ENCODE measurements around the gene MARCKS.
A peak's percentile ranks its signal among the peaks of the same experiment; 100 is the strongest.

MARCKS gene

DNA sequence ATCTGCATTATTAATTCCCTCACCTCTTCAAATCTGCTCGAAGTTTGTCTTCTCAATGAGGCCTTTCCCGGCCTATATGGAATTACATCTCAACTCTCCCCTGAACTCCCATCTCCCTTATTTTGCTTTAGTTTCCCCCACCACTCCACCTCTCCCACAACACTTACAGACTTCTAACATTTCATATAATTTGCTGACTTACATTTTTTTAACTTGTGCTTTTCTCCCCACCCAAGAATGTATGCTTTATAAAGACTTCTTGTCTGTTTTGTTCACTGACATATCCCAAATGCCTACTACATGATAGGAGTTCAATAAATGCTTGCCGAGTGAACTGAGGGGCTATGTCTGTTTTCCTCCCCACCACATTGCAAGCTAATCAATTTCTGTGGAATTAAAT is 3.9 kb upstream of the MARCKS start:
- no peak for DNase-seq (ENCODE audit: low spot score)

DNA sequence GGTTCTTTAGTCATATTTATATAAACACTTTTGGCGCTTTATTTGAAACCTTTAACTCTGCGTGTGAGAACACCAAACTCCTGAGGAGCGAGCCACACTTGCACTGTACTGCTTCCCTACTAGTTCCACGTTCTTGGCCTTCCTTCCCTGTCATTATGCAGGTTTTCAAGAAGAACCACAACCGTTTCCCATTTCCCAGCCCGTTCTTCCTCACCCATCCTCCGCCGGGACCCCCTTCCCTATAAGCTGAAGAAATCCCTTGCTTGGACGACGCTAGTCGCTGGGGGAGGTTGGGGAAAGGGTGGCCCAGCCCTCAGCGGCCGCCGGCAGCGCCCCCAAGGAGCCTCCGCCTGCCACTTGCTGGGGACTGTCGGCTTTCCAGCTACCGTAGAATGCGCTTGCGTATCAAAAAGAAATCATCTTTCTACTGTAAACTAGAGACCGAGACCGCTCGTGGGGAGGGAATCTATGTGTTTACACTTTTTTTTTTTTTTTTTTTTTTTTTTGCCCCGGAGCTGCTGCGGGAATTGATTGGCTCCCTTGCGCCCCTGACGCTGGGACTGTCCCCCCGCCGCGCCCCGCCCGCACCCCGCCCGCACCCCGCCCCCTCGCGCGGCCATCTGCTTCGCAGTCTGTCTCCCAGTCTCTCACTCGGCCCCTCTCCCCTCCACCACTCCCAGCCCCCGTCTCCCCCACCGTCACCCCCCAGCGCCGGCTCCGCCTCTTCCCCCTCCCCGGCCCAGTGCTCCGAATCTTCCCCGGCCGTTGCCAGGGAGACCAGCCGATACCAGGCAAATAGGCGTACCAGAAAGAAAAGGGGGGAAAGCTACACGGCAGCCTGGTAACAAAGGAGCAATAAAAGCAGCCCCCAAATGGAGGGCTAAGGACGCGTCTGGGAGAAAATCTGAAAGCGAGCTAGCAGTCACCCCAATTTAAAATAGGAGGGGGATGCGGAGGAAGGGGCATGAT is 2.3 kb upstream of the MARCKS start:
- no peak for DNase-seq (ENCODE audit: low spot score)

DNA sequence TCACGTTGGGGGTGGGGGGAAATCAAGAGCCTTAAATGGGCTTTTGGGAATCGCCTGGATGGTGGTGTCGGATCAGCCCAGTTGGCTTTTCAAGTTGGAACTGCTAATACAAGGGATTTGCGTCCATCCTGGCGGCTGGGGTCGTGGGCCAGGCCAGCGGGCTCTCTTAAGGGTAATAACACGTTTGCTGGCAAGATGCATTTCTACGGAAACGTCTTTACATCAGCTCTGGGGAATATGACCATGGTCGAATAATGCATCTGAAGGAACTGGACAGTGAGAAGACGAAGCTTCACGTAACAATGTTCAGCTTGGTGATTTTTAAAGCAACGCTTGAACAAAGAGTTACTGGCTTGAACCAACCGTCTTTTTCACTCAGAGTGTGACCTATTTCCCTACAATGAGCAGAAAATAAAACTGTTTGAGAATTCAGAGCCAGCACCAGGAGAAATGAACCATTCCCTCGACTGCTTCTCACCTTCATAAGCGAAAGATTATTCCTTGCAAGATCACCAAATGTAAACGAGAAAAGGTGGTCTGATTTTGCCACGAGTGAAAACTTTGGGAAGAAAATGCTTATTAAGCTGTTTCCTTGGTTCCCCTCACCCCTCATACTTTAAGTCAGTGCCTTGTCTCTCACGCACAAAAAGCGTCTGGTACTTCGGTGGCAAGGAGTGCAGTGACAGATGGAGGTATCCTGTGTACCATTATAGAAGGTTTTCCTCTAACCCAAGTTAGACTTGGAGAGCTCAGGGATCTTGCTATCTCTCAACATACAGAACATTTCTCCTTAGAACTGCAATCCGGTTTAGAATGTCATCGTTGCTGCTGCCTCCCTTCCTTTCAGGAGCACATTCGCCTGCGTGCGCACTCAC is 1.4 kb upstream of the MARCKS start:
- DNase-seq (ENCODE audit: low spot score): no peak

DNA sequence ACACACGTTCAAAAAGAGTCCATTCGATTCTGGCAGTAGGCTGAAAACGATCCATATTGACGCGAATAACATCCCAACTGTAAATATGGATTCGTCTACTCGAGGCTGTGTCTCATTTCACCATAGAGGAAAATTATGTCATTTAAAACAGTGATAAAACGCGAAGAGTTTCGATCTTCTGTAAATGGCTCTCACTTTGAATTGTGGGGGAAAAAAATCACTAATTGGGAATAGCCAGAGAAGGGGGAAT is 845 bp upstream of the MARCKS start:
- DNase-seq (ENCODE audit: low spot score): no peak

DNA sequence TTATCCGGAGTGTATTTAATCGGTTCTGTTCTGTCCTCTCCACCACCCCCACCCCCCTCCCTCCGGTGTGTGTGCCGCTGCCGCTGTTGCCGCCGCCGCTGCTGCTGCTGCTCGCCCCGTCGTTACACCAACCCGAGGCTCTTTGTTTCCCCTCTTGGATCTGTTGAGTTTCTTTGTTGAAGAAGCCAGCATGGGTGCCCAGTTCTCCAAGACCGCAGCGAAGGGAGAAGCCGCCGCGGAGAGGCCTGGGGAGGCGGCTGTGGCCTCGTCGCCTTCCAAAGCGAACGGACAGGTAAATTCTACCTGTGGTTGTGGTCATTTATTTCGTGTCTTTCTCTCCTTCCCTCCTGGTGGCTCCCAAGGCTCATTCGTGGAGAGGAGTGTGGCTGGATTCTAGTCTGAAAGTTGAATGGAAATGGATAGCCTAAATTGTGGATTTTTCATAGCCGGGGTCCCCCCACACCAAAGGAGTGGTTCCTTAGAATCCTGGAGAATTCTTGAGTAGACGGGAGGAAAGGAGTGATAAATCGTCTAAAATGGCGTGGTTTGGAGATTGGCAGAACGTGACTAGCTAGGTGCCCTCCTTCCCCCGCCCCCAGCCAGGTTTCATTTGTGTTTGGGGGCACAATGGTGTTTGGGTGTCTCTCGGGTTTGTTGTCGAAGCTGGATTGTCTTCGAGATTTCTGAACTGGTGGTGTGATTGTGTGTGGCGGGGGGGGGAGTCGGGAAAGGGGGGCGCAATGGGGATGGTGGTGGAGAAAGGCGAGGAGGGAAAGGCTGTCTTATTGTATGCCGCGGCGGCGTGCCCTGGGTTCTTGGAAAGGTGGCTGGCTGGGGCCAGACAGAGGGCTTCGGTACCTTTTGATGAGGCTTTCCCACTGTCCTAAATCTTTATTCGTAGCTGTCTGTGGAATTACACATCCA is 673 bp downstream of the MARCKS start:
- no peak for DNase-seq (ENCODE audit: low spot score)

DNA sequence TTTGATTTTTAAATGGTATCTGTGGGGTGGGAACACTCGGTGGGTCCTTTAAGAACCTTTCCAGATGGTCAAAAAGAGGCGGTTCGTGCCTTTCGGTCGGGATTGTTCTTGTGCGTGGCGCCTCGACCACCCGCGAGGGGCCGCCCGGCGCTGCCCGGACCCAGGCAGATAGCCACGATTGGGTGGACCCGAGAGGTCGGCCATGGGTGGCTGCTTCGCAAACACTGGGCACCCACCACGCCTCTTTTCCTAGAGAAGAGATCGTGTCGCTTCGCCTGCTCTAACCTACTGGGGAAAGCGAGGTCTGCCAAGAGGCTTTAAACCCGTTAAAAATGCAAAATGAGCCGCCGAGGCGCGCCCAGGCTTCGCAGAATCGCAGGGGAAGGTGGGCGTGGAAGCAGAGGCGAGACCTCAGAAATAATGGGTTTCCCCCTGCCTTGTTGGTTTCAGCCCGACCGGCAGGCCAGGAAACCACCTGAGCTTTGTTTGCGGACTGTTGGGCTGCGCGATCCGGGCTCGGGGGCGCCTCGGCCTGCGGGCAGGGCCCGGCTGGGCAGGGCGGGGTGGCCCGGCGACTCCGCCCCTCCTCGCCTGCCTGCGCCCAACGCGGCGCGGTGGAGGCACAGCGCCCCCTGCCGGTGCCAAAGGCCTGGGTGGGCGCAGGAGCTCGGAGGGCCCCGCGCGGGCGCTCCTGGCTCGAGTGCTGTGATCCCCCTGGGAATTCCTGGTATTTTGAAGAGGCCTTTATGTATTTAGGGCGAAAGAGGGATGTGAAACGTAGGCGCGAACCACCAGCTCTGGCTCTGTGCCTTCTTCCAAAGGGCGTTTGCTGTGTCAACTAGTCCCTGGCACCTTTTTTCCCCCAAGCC is 1.6 kb downstream of the MARCKS start:
- DNase-seq (ENCODE audit: low spot score): peak; percentile 68

DNA sequence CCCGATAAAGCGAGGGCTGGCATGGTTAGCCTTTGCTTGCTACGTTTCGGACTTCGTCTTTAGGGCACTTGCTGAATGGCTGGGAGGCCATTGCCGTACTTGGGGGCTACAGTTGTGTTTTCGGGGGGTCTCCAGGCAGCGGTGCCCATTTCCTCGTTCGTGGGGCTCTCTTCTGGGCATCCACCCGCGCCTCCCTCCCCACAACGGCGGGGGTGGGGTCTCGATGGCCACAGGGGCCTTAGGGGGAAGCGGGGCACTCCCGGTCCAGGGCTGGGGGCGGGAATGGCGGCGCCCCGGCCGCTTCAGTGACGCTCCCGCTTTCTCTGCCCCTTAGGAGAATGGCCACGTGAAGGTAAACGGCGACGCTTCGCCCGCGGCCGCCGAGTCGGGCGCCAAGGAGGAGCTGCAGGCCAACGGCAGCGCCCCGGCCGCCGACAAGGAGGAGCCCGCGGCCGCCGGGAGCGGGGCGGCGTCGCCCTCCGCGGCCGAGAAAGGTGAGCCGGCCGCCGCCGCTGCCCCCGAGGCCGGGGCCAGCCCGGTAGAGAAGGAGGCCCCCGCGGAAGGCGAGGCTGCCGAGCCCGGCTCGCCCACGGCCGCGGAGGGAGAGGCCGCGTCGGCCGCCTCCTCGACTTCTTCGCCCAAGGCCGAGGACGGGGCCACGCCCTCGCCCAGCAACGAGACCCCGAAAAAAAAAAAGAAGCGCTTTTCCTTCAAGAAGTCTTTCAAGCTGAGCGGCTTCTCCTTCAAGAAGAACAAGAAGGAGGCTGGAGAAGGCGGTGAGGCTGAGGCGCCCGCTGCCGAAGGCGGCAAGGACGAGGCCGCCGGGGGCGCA is 2.4 kb downstream of the MARCKS start:
- no peak for DNase-seq (ENCODE audit: low spot score)

DNA sequence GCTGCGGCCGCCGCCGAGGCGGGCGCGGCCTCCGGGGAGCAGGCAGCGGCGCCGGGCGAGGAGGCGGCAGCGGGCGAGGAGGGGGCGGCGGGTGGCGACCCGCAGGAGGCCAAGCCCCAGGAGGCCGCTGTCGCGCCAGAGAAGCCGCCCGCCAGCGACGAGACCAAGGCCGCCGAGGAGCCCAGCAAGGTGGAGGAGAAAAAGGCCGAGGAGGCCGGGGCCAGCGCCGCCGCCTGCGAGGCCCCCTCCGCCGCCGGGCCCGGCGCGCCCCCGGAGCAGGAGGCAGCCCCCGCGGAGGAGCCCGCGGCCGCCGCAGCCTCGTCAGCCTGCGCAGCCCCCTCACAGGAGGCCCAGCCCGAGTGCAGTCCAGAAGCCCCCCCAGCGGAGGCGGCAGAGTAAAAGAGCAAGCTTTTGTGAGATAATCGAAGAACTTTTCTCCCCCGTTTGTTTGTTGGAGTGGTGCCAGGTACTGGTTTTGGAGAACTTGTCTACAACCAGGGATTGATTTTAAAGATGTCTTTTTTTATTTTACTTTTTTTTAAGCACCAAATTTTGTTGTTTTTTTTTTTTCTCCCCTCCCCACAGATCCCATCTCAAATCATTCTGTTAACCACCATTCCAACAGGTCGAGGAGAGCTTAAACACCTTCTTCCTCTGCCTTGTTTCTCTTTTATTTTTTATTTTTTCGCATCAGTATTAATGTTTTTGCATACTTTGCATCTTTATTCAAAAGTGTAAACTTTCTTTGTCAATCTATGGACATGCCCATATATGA is 3.2 kb downstream of the MARCKS start:
- DNase-seq (ENCODE audit: low spot score): no peak

DNA sequence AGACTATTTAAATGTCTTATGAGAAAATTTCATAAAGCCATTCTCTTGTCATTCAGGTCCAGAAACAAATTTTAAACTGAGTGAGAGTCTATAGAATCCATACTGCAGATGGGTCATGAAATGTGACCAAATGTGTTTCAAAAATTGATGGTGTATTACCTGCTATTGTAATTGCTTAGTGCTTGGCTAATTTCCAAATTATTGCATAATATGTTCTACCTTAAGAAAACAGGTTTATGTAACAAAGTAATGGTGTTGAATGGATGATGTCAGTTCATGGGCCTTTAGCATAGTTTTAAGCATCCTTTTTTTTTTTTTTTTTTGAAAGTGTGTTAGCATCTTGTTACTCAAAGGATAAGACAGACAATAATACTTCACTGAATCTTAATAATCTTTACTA is 5.0 kb downstream of the MARCKS start:
- DNase-seq (ENCODE audit: low spot score): no peak

DNA sequence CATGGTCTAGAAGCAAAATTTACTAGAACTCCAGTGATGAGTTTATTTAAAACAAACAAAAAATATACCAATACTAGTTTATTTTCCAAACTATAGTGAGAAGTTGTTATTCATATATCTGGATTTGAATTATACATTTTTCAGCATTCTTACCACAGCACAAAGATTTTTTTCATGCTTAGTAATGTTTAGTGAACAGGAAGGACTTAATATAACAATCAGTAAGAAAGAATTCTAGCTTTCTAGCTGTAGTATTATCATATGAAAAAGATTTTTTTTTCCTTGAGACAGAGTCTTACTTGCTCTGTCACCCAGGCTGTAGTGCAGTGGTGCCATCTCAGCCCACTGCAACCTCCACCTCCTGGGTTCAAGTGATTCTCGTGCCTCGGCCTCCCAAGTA is 13.8 kb downstream of the MARCKS start:
- DNase-seq (ENCODE audit: low spot score): no peak

DNA sequence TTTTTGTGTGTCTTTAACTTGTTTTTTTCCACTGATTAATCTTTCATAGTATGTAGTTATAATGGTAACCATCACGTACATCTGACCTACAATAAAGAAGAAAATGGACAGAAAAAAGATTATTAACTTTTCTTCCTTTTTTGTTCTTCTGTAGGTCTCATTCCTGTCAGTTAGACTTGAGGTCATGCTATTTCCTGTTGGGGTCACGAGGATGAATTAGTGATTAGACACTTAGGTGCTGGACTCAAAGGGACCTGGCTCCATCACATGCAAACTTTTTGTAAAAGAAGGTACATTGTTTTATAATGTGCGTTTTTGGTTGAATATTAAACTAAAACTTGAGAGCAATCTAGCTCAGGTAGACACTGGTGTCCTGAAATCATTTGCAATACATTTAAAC is 14.8 kb downstream of the MARCKS start:
- DNase-seq (ENCODE audit: low spot score): no peak

DNA sequence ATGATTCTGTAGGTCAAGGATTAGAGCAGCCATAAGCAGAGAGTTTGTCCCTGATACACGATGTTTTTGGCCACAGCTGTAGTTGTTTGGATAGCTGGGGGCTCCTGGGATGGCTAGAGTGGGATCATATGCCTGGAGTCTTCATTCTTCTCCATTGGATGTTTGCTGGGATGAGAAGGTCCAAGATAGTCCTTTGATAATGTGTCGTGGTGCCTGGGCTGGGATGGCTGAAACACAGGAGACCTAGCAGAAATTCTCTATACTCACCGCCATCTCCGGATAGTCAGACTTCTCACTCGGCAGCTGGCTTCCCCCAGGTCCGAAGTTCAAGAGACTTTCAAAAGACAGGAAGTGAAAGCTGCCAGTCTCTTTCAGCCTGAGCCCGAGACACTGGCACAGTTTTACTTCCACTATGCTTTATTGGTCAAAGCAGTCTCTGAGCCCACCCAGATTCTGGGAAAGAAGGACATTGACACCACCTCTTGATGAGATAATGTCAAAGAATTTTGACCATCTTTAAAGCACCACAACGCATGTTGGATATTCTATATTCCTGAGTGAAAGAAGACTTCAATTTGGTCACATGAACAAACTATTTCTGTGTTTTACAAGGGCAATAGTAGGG is 16.0 kb downstream of the MARCKS start:
- DNase-seq (ENCODE audit: low spot score): no peak

DNA sequence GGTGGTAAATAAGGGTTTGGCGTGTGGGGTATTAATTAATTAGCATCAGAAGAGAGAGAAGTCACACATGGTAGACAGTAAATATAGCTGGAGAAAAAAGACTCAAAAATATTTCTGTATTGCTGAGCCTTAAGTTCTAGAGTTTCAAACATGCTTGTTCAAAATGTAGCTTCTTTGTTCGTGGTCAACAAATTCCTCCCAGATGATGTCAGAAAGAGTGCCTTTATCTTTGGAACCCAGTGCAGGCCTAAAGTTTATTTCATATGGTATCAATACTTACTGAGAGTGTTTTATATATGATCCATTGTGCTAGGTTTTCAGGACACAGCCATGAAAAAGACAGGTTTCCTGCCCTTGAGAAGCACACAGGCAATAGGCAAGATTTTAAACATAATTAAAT is 18.3 kb downstream of the MARCKS start:
- no peak for DNase-seq (ENCODE audit: low spot score)

DNA sequence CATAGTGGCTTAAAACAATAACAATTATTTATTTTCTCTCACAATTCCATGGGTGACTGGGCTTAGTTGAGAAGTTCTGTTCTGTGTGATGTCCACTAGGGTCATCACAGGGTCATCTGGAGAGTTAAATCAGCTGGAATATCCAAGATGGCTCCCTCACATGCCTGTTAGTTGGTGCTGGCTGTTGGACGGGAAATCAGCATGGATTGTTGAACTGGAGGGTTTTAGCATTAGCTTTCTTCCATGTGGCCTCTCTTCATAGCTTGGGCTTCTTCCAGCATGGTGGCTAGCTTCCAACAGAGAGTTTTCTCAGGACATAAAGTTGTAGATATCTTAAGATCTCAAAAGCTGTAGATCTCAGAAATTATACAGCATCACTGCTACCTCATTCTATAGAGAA is 19.6 kb downstream of the MARCKS start:
- no peak for DNase-seq (ENCODE audit: low spot score)

DNA sequence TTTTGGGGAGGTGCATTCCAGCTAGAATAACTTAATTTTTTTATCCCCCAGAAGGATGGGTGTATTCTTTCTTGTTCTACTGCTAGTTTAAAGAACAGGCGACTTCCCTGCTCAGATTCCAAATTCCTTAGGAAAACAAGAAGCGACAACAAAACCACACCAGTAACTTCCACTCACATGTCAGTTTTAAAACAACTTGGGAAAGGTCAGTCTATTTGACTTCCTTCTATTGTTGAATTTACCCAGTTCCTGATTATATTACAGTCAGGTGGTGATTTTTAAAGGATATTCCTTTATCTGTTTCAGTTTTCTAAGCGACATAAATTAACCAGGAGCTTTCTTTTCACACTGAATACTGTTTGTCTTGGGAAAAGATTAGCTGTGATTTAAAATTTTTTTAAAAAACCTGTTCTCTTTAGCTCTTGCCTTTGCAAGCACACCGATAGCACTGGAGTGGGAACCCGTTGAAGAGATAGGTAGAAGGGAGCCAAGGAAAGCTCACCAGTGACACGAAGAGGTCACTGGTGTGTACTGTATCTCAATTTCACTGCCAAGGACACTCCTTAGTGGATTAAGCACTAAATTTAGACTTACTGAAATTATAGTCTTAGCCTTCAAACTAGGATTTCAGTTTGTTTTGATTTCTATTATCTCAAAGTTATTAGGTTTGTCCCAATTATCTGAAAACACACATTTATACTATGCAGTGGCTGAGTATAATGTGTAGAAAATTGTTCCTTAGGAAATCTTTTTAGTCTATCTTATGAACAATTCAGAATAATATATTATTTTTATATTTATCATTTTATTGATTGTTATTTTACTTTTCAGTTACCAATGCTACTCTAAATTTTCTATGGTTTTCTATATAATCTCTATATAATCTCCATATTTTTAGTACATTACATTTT is 22.3 kb downstream of the MARCKS start:
- no peak for DNase-seq (ENCODE audit: low spot score)

DNA sequence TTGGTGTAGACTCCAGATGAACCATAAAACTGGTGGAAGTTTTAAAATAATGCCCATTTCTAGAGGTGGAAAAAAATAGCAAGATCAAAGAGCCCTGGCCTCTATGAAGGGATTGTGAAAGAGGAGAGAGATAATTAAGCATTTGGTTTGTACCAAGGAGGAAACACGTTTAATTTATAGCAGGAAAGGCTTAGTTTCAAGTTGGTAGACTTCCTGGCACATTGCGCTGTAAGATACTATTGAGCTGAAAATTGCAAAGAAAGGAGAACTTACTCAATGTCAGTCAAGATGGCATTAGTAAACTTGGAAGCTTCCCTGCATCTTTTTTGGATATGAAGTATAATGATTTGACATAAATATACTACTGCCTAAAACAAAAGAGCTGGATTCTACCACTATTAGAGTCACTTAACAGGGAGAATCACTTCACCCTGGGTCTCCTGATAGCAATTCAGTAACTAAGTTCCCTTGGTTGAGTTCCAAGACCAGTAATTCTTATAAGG is 24.4 kb downstream of the MARCKS start:
- no peak for DNase-seq (ENCODE audit: low spot score)

DNA sequence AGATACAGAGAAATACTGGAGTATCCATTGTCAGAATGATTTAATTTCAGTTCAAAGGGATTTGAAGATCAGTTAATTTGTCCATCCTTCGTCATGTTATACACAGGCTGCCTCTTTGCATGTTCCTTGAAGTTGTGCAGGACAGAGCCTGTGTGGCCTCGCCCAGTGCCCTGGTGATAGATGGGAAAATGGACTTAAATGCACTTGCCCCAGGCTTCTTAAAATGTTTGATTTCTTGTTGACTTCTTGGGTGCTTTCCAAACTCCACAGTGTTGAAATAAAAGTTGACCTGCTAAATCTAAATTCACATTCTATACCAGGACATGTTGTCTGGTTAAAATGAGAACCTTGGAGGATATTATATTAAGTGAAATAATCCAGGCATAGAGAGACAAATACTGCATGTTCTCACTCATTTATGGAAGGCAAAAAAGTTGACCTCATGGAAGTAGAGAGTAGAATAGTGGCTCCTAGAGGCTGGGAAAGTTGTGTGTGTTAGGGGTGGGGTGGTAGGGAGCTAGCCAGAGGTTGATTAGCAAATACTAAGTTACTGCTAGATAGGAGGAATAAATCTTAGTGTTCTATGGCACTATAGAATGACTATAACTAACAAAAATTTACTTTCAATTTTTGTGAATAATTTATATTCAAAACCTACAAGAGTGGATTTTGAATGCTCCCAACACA is 25.3 kb downstream of the MARCKS start:
- no peak for DNase-seq (ENCODE audit: low spot score)

Measured in COLO829 (cell line).